Measurements from ENCODE around the gene PACRG.

DNA sequence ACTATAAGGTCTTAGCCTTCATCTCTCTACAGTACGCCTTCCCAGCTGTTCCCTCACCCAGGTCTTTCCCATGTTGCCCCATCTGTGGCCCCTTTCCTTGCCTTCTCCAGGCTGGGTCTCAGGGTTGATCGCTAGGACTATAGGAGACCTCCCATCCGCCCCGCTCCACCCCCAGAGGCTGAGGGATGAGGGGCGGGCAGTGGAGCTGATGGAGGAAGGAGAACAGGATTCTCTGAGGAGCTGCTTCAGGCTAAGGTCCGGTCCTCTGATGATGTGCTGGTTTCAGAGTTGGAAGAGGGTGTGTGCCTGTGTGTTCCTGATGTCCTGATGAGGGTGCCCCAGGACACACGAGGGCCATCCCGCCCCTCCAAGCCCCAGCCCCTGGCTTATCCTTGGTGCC, 531.9 kb downstream of the PACRG start:
- TF ChIP-seq, protein P1, sequence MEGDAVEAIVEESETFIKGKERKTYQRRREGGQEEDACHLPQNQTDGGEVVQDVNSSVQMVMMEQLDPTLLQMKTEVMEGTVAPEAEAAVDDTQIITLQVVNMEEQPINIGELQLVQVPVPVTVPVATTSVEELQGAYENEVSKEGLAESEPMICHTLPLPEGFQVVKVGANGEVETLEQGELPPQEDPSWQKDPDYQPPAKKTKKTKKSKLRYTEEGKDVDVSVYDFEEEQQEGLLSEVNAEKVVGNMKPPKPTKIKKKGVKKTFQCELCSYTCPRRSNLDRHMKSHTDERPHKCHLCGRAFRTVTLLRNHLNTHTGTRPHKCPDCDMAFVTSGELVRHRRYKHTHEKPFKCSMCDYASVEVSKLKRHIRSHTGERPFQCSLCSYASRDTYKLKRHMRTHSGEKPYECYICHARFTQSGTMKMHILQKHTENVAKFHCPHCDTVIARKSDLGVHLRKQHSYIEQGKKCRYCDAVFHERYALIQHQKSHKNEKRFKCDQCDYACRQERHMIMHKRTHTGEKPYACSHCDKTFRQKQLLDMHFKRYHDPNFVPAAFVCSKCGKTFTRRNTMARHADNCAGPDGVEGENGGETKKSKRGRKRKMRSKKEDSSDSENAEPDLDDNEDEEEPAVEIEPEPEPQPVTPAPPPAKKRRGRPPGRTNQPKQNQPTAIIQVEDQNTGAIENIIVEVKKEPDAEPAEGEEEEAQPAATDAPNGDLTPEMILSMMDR (IDR thresholded peaks at IDR 0.05), result no peak
- TF ChIP-seq POLR2A (IDR thresholded peaks at IDR 0.05), result no peak
- no peak for TF ChIP-seq POLR2AphosphoS5 (IDR thresholded peaks at IDR 0.05)

Measured in stomach (tissue), 4 donors.